B cell (primary cell): ENCODE data around the gene OR10A3. TPM values are rescaled to one million over a fixed set of nuclear protein-coding genes. Genes with fewer than 3 reads are reported as not detected.

ENCODE experiments used
- ATAC-seq: fragments of 200-7000 bp; cut with Tn5 transposase; one replicate; pipeline ENCODE4 v1.10.0; 2021; ENCODE audit warnings: low read depth, mild to moderate bottlenecking, moderate number of reproducible peaks, moderate library complexity
- CTCF ChIA-PET: fragments of 350-600 bp; sonication (Branson Sonifier 250); formaldehyde crosslinking; loops from one replicate; lab custom pipeline; 2021; ENCODE audit warnings: antibody characterized with exemption, inconsistent platforms; lab: Charles Lee
- POLR2A ChIA-PET: fragments of 350-600 bp; sonication (Branson Sonifier 250); formaldehyde crosslinking; loops from one replicate; lab custom pipeline; 2021; ENCODE audit warnings: antibody characterized with exemption; lab: Charles Lee
- DNase-seq: peaks from one replicate; pipeline ENCODE4 v3.0.0; 2013
- H2AFZ ChIP-seq: 2 replicates; pipeline ENCODE4 v1.6.1; 2012; ENCODE audit warnings: mild to moderate bottlenecking, low read depth, low read length; ENCODE audit not compliant: insufficient read depth, poor library complexity, severe bottlenecking
- H3K27ac ChIP-seq, 2 donors: 1 replicate in 1 of 2; 2 replicates in 1 of 2; pipeline ENCODE4 v1.5.1; 2012 to 2013; ENCODE audit warnings: low read length in 2 of 2, mild to moderate bottlenecking in 2 of 2, moderate library complexity in 1 of 2
- H3K27me3 ChIP-seq, 4 experiments: fragments of 200-600 bp in 1 of 4; sonication (generic) in 1 of 4; replicated peaks in 1 of 4; 1 replicate in 2 of 4; 2 replicates in 2 of 4; pipeline versions ENCODE4 v1.6.1 to v1.7.0; 2013 to 2016; ENCODE audit warnings: low read length in 3 of 4, mild to moderate bottlenecking in 2 of 4, mixed read lengths in 1 of 4, moderate library complexity in 1 of 4; ENCODE audit not compliant: insufficient read depth in 4 of 4, control insufficient read depth in 3 of 4; ENCODE audit errors: control extremely low read depth in 1 of 4
- H3K36me3 ChIP-seq, 2 experiments: replicated peaks in 1 of 2; 1 replicate in 1 of 2; 2 replicates in 1 of 2; pipeline versions ENCODE4 v1.6.1 to v1.7.1; 2013; ENCODE audit warnings: low read length in 1 of 2; ENCODE audit not compliant: insufficient read depth in 2 of 2, control insufficient read depth in 1 of 2; ENCODE audit errors: control extremely low read depth in 1 of 2, extremely low read depth in 1 of 2
- H3K4me1 ChIP-seq, 2 donors: fragments of 200-600 bp in 1 of 2; sonication (generic) in 1 of 2; 1 replicate in 1 of 2; 2 replicates in 1 of 2; pipeline versions ENCODE4 v1.5.1 to v1.6.1; 2013 to 2017; ENCODE audit warnings: low read length in 2 of 2; ENCODE audit not compliant: control insufficient read depth in 2 of 2, insufficient read depth in 2 of 2
- H3K4me2 ChIP-seq: replicated peaks from 2 replicates; pipeline ENCODE3; 2012; ENCODE audit warnings: mild to moderate bottlenecking, low read depth, low read length; ENCODE audit not compliant: poor library complexity, severe bottlenecking
- H3K4me3 ChIP-seq, 5 experiments: fragments of 200-600 bp in 1 of 5; sonication (generic) in 1 of 5; 1 replicate in 3 of 5; 2 replicates in 2 of 5; pipeline versions ENCODE4 v1.5.1 to v1.7.0; 2011 to 2016; ENCODE audit warnings: low read length in 4 of 5, mild to moderate bottlenecking in 4 of 5, low read depth in 2 of 5, control low read depth in 1 of 5, moderate library complexity in 1 of 5; ENCODE audit not compliant: insufficient read depth in 1 of 5; ENCODE audit errors: control extremely low read depth in 1 of 5, extremely low read depth in 1 of 5
- H3K79me2 ChIP-seq: fragments of 200-600 bp; sonication (generic); one replicate; pipeline ENCODE4 v1.6.0; 2016; ENCODE audit warnings: low read length; ENCODE audit not compliant: control insufficient read depth, insufficient read depth
- H3K9ac ChIP-seq: fragments of 200-600 bp; sonication (generic); 2 replicates; pipeline ENCODE4 v1.6.1; 2017; ENCODE audit warnings: mild to moderate bottlenecking, low read length, moderate library complexity
- H3K9me3 ChIP-seq, 3 donors: one replicate each; pipeline versions ENCODE4 v1.6.1 to v1.7.1; 2013; ENCODE audit warnings: low read length in 2 of 3; ENCODE audit not compliant: control insufficient read depth in 2 of 3, insufficient read depth in 1 of 3; ENCODE audit errors: control extremely low read depth in 1 of 3
- H4K20me1 ChIP-seq: 2 replicates; pipeline ENCODE4 v1.6.0; 2012; ENCODE audit warnings: mild to moderate bottlenecking, low read length; ENCODE audit not compliant: insufficient read depth, control insufficient read depth, poor library complexity, severe bottlenecking
- H3K27ac Mint-ChIP-seq: one replicate; pipeline ENCODE4 v1.8.0; 2021; ENCODE audit warnings: mixed read lengths
- H3K27me3 Mint-ChIP-seq: one replicate; pipeline ENCODE4 v1.8.0; 2021; ENCODE audit warnings: mixed read lengths
- H3K4me1 Mint-ChIP-seq: one replicate; pipeline ENCODE4 v1.8.0; 2021; ENCODE audit warnings: mixed read lengths
- H3K4me3 Mint-ChIP-seq: one replicate; pipeline ENCODE4 v1.8.0; 2021; ENCODE audit warnings: mixed read lengths
- H3K9me3 Mint-ChIP-seq: one replicate; pipeline ENCODE4 v1.8.0; 2022; ENCODE audit warnings: mixed read lengths; ENCODE audit not compliant: insufficient read depth
- EZH2 ChIP-seq: IDR thresholded peaks from 2 replicates; pipeline ENCODE4 v1.6.1; 2012; ENCODE audit warnings: borderline replicate concordance, low read depth, mild to moderate bottlenecking, moderate library complexity, low read length; ENCODE audit not compliant: insufficient read depth, poor library complexity, severe bottlenecking
- WGBS: methylation state at CpG from one replicate; pipeline ENCODE4 v1.1.5; 2013; ENCODE audit warnings: missing lambda C conversion rate; ENCODE audit not compliant: insufficient coverage; 5-methylcytosine and 5-hydroxymethylcytosine counted together
- intact Hi-C: fragments of 100-400 bp; cut with micrococcal nuclease; formaldehyde crosslinking; loops from one replicate; pipeline ENCODE4 v1.10.0; 2022
- polyA plus RNA-seq: library from polyadenylated mRNA; depleted of rRNA; stranded (reverse); fragments of >200 nt; gene quantifications from 2 replicates; pipeline ENCODE4 v1.2.3, GENCODE V29; 2012
- total RNA-seq, 2 donors: library from RNA; stranded (reverse); fragments of 120-200 nt in 1 of 2; gene quantifications; 1 replicate in 1 of 2; 2 replicates in 1 of 2; pipeline versions ENCODE4 v1.2.3 to v1.2.4, GENCODE V29; 2013 to 2022
- TF ChIP-seq, protein P1 (sequence below): fragments of 200-600 bp; IDR thresholded peaks from one replicate; pipeline ENCODE4 v1.8.0; 2022; ENCODE audit warnings: antibody characterized with exemption, mild to moderate bottlenecking

Gene OR10A3
- total and polyA plus RNA-seq, 2 donors (not counting 1 experiment from before 2014, with no cell fraction given) = not detected

DNA sequence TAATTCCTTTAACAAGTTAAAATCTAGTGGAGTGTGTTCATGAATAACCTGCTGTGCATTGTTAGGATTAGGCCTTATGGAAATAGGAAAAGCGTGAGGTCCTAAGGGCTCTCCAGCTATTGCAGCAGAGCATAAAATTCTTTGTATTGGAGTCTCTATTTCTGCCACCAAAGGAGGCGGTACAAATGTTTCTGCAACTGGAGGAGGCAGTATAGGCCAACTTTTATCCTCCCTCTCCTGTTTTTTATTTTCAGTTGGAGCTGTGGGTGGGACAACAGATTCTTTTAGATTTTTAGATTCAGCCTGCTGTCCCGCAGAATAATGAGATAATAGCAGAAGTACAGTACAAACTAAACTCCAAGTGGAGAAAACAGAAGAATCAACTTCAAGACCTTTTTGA, 36.6 kb downstream of the OR10A3 start:
- Mint-ChIP-seq H3K4me1 (no peaks in the 10 kb centered on the region), H3K27ac (no peak overlapping the region), H3K27me3 (peaks cover 47% of the 10 kb centered on the region), H3K9me3 (no peaks in the 10 kb centered on the region), H3K4me3 (no peak overlapping the region)
- ChIA-PET CTCF (interaction anchor here (1.5 kb wide), 1 partner anchor 11 kb away, joined by 4 read pairs; no protein-coding TSS in a partner anchor), POLR2A (no interaction called here)
- Histone ChIP-seq H3K9me3 (peaks cover 0 to 4% (median 0%) of the 10 kb centered on the region in 3 donors), H3K27me3 (peaks cover 0 to 8% (median under 1%) of the 10 kb centered on the region in 4 experiments), H2AFZ (no peak overlapping the region), H3K36me3 (no peaks in the 10 kb centered on the region), H3K4me2 (no peak overlapping the region), H4K20me1 (no peaks in the 10 kb centered on the region), H3K79me2 (no peaks in the 10 kb centered on the region), H3K9ac (no peak overlapping the region), H3K4me3 (no peak overlapping the region), H3K4me1 (no peaks in the 10 kb centered on the region), H3K27ac (no peak overlapping the region)
- 100% methylated on average over 1 of the region's 3 CpGs for WGBS
- ATAC-seq (no peak), DNase-seq (no peak)
- TF ChIP-seq, protein P1, sequence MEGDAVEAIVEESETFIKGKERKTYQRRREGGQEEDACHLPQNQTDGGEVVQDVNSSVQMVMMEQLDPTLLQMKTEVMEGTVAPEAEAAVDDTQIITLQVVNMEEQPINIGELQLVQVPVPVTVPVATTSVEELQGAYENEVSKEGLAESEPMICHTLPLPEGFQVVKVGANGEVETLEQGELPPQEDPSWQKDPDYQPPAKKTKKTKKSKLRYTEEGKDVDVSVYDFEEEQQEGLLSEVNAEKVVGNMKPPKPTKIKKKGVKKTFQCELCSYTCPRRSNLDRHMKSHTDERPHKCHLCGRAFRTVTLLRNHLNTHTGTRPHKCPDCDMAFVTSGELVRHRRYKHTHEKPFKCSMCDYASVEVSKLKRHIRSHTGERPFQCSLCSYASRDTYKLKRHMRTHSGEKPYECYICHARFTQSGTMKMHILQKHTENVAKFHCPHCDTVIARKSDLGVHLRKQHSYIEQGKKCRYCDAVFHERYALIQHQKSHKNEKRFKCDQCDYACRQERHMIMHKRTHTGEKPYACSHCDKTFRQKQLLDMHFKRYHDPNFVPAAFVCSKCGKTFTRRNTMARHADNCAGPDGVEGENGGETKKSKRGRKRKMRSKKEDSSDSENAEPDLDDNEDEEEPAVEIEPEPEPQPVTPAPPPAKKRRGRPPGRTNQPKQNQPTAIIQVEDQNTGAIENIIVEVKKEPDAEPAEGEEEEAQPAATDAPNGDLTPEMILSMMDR = no peak
- no peak for TF ChIP-seq EZH2
- intact Hi-C loops = no loop called here

DNA sequence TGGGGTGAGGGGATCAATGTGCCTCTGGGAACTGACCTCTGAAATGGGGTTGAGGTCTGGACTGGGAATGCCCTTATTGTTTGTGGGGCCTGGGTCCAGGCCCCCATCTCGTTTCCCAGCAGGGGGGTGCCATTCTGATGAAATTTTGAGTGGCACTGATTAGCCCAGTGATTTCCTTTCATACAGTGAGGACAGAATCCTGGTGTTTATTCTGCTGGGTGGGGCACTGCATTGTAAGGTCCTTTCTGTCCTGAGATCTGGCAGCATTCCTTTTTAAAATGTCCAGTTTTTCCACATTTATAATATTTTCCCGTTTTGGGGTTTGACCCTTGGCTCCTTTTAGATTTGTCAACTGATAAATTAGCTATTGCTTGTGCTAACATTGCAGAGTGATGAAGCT, 37.6 kb downstream of the OR10A3 start:
- intact Hi-C loops = no loop called here
- ATAC-seq (no peak), DNase-seq (no peak)
- Histone ChIP-seq H3K4me3 (no peak overlapping the region), H2AFZ (no peak overlapping the region), H3K36me3 (no peaks in the 10 kb centered on the region), H3K9me3 (peaks cover 0 to 7% (median 0%) of the 10 kb centered on the region in 3 donors), H3K4me2 (no peak overlapping the region), H3K9ac (no peak overlapping the region), H3K27me3 (peaks cover 0 to 3% (median 0%) of the 10 kb centered on the region in 4 experiments), H3K4me1 (no peaks in the 10 kb centered on the region), H4K20me1 (no peaks in the 10 kb centered on the region), H3K27ac (no peak overlapping the region), H3K79me2 (no peaks in the 10 kb centered on the region)
- ChIA-PET CTCF (no interaction called here), POLR2A (no interaction called here)
- WGBS = 14% methylated on average over 1 of the region's 2 CpGs
- no peak for TF ChIP-seq EZH2
- TF ChIP-seq, protein P1 = no peak
- no peaks in the 10 kb centered on the region for H3K9me3 Mint-ChIP-seq
- H3K4me1 Mint-ChIP-seq = no peaks in the 10 kb centered on the region
- no peak overlapping the region for H3K4me3 Mint-ChIP-seq
- H3K27me3 Mint-ChIP-seq = peaks cover 48% of the 10 kb centered on the region
- no peak overlapping the region for H3K27ac Mint-ChIP-seq
